Stimulated activated CD4-positive, alpha-beta T cell treated with anti-CD3 and anti-CD28 coated beads, Interleukin-1b, Interleukin-23, amount 100 ng/mL, for 1 hour (primary cell): ENCODE results near the gene PRSS2.

Experiments
- DNase-seq, 2 donors: peaks; one replicate each; pipeline ENCODE4 v3.0.0-alpha.2; 2020; ENCODE audit warnings: low read depth in 2 of 2

Gene PRSS2

DNA sequence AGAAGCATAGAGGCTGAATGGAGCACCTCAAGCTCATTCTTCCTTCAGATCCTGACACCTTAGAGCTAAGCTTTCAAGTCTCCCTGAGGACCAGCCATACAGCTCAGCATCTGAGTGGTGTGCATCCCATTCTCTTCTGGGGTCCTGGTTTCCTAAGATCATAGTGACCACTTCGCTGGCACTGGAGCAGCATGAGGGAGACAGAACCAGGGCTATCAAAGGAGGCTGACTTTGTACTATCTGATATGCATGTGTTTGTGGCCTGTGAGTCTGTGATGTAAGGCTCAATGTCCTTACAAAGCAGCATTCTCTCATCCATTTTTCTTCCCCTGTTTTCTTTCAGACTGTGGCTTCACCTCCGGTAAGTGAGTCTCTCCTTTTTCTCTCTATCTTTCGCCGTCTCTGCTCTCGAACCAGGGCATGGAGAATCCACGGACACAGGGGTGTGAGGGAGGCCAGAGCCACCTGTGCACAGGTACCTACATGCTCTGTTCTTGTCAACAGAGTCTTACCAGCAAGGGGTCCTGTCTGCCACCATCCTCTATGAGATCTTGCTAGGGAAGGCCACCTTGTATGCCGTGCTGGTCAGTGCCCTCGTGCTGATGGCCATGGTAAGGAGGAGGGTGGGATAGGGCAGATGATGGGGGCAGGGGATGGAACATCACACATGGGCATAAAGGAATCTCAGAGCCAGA, 31.0 kb downstream of the PRSS2 start:
- no peak for DNase-seq

DNA sequence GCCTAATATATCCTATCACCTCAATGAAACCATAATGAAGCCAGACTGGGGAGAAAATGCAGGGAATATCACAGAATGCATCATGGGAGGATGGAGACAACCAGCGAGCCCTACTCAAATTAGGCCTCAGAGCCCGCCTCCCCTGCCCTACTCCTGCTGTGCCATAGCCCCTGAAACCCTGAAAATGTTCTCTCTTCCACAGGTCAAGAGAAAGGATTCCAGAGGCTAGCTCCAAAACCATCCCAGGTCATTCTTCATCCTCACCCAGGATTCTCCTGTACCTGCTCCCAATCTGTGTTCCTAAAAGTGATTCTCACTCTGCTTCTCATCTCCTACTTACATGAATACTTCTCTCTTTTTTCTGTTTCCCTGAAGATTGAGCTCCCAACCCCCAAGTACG, 31.5 kb downstream of the PRSS2 start:
- DNase-seq: no peak

DNA sequence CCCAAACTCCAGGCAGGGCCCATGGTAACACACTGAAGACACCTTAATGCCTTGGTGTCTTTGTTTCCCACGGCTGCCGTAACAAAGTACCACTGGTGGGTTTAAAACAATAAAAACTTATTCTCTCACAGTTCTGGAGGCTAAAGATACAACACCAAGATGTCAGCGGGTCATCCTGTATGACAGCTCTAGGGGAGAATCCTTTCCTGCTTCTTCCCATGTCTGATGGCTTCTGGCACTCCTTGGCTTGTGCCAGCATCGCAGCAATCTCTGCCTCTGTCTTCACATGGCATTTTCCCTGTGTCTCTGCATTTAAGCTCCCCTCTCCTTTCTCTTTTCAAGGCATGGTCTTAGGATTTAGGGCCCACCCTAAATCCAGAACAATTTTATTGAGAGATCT, 33.1 kb downstream of the PRSS2 start:
- DNase-seq: no peak

DNA sequence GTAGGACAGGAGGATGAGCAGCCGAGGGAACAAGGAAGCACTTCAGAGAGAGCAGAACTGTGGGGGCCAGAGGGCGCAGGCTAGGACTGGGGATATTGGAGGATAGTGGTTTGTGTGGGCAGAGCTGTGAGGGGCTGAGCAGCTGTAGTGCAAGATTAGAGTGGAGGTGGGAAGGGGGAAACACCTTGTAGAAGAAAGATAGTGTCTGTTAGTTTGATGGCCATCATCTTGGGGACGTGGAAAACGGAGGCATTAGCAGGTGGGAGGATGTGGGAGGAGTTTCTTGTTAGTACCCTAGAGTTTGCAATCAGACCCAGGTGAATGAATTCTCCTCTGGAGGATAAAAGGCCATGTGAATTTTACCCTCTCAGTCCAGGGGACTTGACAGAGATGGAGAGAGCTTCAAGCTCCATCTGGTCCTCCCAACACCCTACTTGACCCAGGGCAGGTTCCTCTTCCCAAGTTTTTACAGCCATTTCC, 34.0 kb downstream of the PRSS2 start:
- no peak for DNase-seq

DNA sequence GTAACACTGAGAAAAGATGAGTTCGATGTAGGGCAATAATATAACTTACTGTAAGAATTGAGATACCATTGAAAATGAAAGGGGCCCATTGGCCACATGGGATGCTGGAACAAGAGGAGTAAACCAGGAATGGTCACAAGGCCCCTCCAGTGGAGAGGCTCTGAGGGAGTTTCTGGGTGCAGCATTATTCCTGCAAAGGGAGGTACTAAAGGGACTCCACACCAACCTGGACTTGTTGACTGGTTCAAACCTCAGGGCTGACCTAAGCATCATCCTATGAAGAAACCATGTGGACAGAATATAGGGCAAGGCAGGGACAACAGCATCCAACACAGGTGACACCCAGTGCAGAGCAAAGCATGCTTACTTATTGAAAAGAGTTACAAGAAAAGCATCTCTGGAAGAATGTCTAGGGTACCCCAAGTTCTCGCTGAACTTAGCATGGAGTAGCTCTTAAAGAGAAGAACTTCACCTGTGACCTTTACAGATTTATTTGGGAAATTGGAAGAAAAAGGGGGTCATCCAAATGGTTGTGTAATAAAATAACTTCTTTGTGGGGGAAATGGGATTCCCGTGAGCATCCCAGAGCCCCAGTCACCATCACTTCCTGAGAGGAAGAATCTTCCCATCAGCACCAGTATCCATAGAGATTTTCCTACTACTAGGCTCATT, 34.7 kb downstream of the PRSS2 start:
- DNase-seq: no peak

DNA sequence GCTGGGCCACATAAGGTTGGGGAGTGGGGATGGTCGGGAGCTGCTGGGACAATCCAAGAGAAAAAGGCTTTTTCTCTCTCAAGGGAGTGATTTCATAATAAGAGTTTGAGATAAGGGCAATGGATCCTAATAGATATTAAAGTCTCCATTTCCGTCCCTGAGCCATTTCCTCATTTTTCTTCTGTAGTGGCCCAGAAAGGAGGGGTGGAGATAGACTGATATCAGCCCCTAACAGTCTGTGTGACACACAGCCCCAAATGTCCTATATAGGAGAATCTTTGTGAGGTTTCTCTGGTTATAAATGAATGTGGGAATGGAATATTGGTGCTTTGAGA, 35.2 kb downstream of the PRSS2 start:
- no peak for DNase-seq

DNA sequence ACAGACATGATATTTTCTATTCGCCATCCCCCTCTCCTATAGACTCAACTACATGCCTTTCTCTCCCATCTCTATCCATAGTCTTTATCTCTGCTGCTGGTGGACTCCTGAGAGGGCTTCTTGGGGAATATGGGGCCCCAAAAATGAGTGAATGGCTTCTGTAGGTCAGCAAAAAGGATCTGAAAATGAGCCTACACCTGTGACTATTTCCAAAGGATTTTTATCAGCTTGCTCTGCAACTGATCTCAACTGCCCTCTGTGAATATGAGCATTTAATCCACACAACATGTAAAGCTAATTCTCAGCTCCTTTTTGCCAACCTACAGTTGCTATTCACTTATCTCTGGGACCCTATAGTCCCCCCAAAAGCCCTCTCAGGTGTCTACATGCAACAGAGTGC, 36.2 kb downstream of the PRSS2 start:
- no peak for DNase-seq

DNA sequence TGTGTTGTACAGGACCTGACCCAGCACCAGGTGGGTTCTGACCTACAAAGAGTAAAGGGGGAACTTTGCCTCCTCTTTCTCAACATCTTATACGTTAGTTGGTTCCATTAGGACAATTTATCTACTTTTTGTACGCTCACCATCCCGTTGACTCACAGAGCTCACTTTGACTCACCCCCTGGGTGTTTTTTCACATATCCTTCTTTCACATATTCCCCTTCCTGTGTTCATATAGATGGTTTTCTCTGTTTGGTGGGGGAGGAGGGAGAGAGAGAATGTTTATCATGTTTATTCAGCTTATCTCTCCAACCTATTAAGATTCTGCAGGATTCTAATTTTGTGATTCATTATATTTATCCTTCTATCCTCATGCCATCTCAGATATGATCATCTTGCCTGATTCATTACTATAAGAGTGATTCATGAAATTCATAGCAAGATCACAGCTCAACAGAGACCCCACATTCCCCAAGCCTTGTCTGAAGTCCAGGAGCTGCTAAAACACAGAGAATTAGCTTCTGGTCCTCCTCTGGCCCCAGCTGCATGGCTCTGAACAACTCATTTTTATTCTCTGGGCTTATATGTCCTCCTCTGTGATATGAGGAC, 37.2 kb downstream of the PRSS2 start:
- no peak for DNase-seq

DNA sequence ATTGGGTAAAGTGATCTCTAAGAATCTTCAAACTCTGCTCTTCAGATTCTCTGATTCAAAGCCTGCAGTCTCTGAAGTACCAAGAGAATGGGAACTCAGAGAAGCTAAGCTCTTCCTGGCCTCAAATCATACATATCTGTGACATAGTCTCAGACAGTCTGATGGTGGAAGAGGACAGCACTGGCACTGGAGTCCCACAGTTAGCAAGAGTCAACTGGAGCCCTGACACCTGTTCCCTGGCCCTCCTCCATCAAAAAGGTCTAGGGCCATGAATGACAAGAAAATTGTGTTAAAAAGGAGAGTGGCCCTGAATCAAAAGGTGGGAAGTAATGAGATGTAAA, 37.7 kb downstream of the PRSS2 start:
- DNase-seq: no peak

DNA sequence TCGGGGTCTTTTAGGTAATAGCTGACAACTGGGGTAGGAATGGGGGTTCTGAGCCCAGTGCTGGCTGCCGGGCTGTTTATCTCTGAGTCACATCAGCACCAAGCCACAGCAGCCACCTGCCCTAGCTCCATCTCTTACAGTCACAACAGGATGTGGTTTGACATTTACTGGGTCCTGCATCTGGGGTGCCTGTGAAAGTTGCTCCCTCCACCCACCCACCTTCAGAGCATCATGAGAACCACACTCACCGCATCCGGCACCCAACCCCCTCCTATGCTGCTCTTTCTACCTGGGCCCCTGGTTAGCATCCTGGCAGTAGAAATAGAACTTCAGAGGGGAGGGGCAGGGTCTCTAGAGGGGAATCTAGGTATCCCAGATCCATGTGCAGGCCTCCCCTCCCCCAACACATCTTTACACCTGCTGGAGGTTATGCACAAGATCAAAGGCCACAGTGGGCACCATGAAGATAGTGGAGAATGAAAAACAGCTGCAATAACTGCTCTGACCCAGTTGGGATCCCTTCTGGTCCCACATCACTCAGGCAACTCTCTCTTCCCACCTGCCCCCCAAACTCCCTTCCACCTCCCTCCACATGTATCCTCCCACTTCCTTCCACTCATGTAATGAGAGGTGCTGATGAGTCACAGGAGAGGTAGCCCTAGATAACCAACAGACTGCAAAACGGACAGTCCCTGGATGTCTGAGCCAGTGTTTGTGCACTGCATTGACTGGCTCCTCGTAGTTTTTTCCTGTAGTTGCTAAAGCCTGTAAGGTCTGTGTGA, 38.2 kb downstream of the PRSS2 start:
- DNase-seq: peak; percentile 84 to 91

DNA sequence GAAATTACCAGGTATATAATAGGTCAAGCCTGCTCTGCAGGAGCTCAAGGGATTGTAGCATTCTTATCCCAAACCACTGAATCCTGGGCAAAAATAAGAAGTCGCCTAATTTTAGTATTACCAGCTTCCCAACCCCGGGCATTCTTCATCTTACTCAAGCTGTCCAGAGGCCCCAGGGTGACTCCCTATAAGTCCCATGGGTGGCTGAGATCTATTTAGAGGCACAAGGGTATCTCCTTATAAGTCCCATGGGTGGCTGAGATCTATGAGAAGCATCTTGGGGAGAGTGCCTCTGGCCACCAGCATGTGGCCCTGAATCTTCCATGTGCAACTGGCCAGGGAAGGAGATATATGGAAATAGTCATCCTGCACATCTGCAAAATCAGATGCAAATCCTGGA, 38.9 kb downstream of the PRSS2 start:
- DNase-seq: no peak

DNA sequence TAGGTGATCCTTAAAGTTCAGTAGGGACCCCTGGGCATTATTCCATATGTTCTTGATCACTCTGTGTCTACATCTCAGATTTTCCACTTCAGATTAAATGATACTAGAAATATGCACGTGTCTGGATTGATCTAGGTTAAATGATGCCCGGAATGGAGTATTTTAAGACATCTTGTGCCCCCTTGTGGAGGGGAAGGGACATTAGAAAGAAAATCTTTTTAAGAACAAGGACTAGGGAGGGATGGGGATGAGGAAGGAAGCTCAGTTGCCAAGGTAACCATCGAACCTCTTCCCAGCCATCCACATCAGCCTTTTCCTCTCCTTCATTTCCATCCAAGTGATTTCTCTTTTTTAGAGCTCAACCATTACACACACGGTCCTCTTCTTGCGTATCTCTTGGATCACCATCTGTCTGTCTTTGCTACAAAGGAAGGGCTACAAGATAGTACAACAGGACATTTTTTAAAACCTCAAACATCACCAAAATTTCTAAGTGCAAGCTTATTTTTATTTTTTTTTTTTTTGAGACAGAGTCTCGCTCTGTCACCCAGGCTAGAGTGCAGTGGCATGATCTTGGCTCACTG, 40.5 kb downstream of the PRSS2 start:
- DNase-seq: no peak

DNA sequence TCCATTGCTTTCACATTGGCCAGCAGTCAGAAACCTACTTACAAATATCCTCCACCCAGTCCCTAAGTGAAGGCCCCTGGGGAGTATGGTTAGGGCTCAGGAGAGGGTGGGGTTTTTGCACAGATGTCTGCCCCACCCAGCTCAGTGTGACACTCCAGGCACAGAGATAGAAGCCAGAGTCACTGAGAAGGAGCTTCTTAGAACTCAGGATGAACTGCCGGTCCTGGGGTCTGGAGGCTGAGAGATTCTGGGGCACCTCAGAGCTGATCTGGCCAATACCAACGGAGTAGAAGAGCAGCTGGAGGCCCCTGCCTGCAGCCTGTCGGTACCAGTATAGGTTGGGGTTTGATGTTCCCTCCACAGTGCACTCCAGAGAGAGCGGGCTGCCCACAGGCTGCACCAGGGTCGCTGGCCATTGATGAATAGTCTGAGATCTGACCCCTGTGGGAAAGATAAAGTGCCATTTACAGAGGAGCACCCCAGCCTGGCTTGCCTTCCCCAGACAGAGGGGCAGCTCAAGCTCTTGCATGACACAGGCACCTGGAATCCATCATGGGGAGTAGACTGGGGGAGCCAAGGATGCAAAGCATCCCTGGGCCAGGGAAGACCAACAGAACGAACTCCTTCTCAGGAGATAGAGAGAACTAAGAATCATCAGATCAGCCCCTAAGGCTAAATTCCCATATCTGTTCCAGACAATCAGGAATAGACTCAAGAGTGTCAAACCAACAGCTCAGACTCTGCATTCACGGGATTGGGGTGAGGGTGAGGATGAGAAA, 41.9 kb downstream of the PRSS2 start:
- DNase-seq: no peak

DNA sequence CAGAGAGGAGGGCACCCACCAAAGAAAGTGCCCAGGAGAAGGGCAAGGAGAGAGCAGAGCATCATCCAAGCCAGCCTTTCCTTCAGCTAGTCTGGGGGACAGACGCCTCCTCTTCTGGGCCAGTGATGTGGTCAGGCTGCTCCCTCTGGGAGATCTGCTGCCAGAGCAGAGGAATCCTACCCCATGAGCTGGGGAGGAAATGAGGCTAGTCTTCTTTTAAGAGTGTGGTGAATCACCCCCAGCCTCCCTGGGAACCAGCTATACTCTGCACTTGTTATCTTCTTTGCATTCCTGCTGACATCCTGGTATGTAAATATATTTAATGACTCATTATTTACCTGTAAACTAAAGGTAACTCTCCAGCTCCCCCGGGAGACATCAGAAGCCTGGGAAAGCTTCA, 42.5 kb downstream of the PRSS2 start:
- DNase-seq: no peak

DNA sequence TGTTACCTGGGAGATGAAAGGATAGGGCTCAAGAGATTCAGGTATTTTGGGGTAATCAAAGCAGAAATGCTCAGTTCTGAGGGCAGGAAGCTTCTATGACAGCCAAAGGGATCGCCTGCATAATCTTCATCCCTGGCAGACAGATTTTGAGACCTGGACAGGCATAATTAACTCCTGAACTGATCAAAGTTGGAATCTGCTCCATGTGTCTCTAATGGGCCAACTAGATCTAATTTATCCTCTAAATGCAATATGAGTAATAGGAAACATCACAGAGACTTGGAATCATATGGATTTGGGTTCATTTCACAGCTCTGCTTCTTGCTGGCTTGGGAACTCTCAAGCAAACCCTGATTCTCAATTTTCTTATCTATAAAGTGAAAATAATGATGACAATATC, 42.9 kb downstream of the PRSS2 start:
- no peak for DNase-seq

DNA sequence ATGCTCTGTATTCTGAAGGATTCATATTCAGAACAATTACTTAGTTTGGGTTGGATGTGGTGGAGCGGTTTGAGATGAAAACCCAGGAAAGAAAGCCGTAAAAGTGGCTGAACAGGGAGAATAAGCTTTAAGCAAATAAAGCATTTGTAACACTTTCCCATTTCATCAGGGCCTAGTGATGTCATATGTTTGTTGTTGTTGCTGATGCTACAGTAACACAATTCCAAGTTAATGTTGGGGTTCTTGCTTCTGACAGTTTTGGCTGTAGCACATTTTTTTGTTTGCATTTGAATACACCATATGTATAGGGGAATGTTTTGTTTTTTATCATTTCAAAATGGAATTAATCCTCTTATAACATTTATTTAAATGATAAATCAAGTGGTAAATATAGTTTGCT, 43.7 kb downstream of the PRSS2 start:
- DNase-seq: no peak

DNA sequence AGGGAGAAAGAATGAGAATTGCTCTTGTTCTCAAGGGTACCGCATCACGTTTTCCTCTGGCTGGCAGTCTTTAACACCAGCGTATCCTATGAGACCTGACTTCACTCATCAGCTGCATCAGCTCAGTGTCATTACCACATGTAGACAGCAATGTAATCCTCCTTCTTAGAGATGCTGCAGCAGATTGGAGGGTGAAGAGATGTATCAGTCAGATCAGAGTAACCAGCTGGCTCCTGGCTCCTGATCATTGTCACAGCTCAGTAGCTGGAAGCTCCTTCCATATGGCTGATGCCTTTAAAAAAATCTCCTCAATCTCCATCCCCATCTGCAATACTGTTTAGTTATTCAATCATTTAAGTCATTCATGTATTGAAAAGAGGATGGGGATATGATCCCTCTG, 44.4 kb downstream of the PRSS2 start:
- DNase-seq: no peak

DNA sequence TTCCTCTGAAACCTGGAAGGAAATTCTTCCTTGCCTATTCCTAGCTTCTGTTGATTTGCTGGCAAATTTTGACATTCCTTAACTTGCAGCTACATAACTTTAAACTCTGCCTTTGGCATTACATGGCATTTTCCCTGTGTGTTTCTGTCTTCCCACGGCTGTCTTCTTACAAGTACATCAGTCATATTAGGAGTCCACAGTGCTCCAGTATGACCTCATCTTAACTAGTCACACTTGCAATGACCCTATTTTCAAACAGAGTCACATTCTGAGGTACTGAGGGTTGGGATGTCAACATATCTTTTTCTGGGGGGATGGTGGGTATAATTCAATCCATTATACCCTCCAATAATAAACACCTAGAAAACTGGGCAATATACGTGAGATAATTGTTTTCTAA, 46.7 kb downstream of the PRSS2 start:
- DNase-seq: no peak

DNA sequence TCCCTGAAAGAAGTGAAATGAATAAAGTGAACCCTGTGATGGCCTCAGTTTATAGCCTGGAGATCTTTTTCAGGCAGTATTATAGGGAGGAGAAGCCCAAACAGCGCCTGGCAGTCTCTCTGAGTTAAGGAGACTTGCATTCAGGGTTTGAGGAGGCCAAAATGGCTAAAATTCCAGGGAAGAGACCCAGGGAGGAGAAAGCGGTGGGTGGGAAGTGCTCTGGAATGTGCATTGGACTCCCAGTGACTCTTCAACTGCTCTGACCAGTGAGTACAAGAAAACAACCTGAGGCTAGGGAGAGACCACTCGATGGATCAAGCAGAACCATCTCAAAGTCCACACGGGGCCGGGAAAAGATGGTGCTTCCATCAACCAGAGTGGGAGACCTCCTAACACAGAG, 48.8 kb downstream of the PRSS2 start:
- no peak for DNase-seq

DNA sequence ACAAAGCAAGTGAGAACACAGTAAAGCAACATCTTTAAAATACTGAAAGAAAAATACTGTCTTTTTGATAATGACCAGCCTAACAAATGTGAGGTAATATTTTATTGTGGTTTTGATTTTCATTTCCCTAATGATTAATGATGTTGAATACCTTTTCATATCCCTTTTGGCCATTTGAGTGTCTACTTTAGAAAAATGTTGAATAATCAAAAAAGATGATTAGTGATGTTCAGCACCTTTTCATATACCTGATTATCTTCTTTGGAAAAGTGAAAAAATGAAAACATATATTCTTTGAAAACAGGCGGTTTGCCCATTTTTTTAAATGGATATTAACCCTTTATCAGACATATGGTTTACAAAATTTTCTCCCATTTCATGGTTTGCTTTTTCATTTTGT, 51.9 kb downstream of the PRSS2 start:
- DNase-seq: no peak
